H9 (cell line): ENCODE data around the gene SNW1. TPM values are rescaled to one million over a fixed set of nuclear protein-coding genes. Genes with fewer than 3 reads are reported as not detected.

Source experiments
- DNase-seq: peaks from one replicate; pipeline ENCODE4 v3.0.0-alpha.2; 2017
- H2AFZ ChIP-seq: one replicate; pipeline ENCODE4 v1.6.1; 2013; ENCODE audit warnings: mild to moderate bottlenecking, low read length, control low read depth, moderate library complexity
- H2AK5ac ChIP-seq: 2 replicates; pipeline ENCODE4 v1.6.1; 2013; ENCODE audit warnings: low read length, control low read depth, mixed read lengths; ENCODE audit not compliant: insufficient read length
- H2BK120ac ChIP-seq: one replicate; pipeline ENCODE4 v1.6.1; 2013; ENCODE audit warnings: low read depth, mild to moderate bottlenecking, low read length, control low read depth, inconsistent platforms; ENCODE audit not compliant: poor library complexity, severe bottlenecking
- H2BK12ac ChIP-seq: 2 replicates; pipeline ENCODE4 v1.6.1; 2013; ENCODE audit warnings: low read length, control low read depth, mixed read lengths, low read depth; ENCODE audit not compliant: insufficient read length
- H2BK15ac ChIP-seq: 2 replicates; pipeline ENCODE4 v1.6.1; 2013; ENCODE audit warnings: low read depth, low read length, control low read depth
- H2BK20ac ChIP-seq: one replicate; pipeline ENCODE4 v1.6.1; 2013; ENCODE audit warnings: low read depth, mild to moderate bottlenecking, low read length, control low read depth, inconsistent platforms; ENCODE audit not compliant: poor library complexity, severe bottlenecking
- H2BK5ac ChIP-seq: 2 replicates; pipeline ENCODE4 v1.6.1; 2013; ENCODE audit warnings: low read length, control low read depth, mixed read lengths; ENCODE audit not compliant: insufficient read length
- H3K14ac ChIP-seq: 2 replicates; pipeline ENCODE4 v1.6.1; 2013; ENCODE audit warnings: low read length, control low read depth; ENCODE audit not compliant: insufficient read depth
- H3K18ac ChIP-seq: 2 replicates; pipeline ENCODE4 v1.6.1; 2013; ENCODE audit warnings: low read depth, mild to moderate bottlenecking, mixed read lengths, low read length, control low read depth; ENCODE audit not compliant: insufficient read length
- H3K23ac ChIP-seq: 2 replicates; pipeline ENCODE4 v1.6.1; 2013; ENCODE audit warnings: low read length, control low read depth, mixed read lengths, low read depth; ENCODE audit not compliant: insufficient read length
- H3K23me2 ChIP-seq: 2 replicates; pipeline ENCODE4 v1.6.1; 2013; ENCODE audit warnings: low read depth, mild to moderate bottlenecking, mixed read lengths, low read length, control low read depth; ENCODE audit not compliant: insufficient read length, poor library complexity, severe bottlenecking
- H3K27ac ChIP-seq: 2 replicates; pipeline ENCODE4 v1.5.1; 2013; ENCODE audit warnings: low read length, control low read depth, mixed read lengths, low read depth; ENCODE audit not compliant: insufficient read length
- H3K27me3 ChIP-seq: 2 replicates; pipeline ENCODE4 v1.6.1; 2013; ENCODE audit warnings: low read length, control low read depth, inconsistent platforms; ENCODE audit not compliant: insufficient read depth
- H3K4ac ChIP-seq: 2 replicates; pipeline ENCODE4 v1.6.1; 2013; ENCODE audit warnings: low read depth, mild to moderate bottlenecking, control low read depth, inconsistent platforms, low read length, moderate library complexity
- H3K4me1 ChIP-seq: 2 replicates; pipeline ENCODE4 v1.6.1; 2013; ENCODE audit warnings: low read length, control low read depth, inconsistent platforms; ENCODE audit not compliant: insufficient read depth
- H3K4me2 ChIP-seq: 2 replicates; pipeline ENCODE4 v1.6.1; 2013; ENCODE audit warnings: low read length, control low read depth, mixed read lengths; ENCODE audit not compliant: insufficient read length, insufficient read depth
- H3K56ac ChIP-seq: 2 replicates; pipeline ENCODE4 v1.6.1; 2013; ENCODE audit warnings: low read depth, mild to moderate bottlenecking, mixed read lengths, low read length, control low read depth; ENCODE audit not compliant: insufficient read length
- H3K79me1 ChIP-seq: 2 replicates; pipeline ENCODE4 v1.6.1; 2013; ENCODE audit warnings: low read depth, mild to moderate bottlenecking, moderate library complexity, low read length, control low read depth, inconsistent platforms; ENCODE audit not compliant: insufficient read depth, poor library complexity, severe bottlenecking
- H3K79me2 ChIP-seq: 2 replicates; pipeline ENCODE4 v1.6.1; 2013; ENCODE audit warnings: low read length, control low read depth, inconsistent platforms; ENCODE audit not compliant: insufficient read depth
- H3K9ac ChIP-seq: 2 replicates; pipeline ENCODE4 v1.6.1; 2013; ENCODE audit warnings: low read length, control low read depth, mixed read lengths; ENCODE audit not compliant: insufficient read length; ENCODE audit errors: extremely low read depth
- H3K9me3 ChIP-seq: one replicate; pipeline ENCODE4 v1.6.1; 2013; ENCODE audit warnings: low read depth, low read length, inconsistent platforms; ENCODE audit not compliant: control insufficient read depth
- H3T11ph ChIP-seq: one replicate; pipeline ENCODE4 v1.6.1; 2013; ENCODE audit warnings: mild to moderate bottlenecking, low read length, control low read depth, inconsistent platforms
- H4K20me1 ChIP-seq: one replicate; pipeline ENCODE4 v1.6.1; 2013; ENCODE audit not compliant: control insufficient read depth, insufficient read length, insufficient read depth
- H4K5ac ChIP-seq: 2 replicates; pipeline ENCODE4 v1.6.1; 2013; ENCODE audit warnings: low read depth, mild to moderate bottlenecking, mixed read lengths, low read length, control low read depth; ENCODE audit not compliant: insufficient read length
- H4K8ac ChIP-seq: replicated peaks from 2 replicates; pipeline ENCODE4 v1.6.1; 2013; ENCODE audit warnings: low read length, control low read depth, mixed read lengths, low read depth; ENCODE audit not compliant: insufficient read length
- H4K91ac ChIP-seq: 2 replicates; pipeline ENCODE4 v1.6.1; 2013; ENCODE audit warnings: low read depth, mild to moderate bottlenecking, moderate library complexity, mixed read lengths, low read length, control low read depth; ENCODE audit not compliant: insufficient read length
- H3K27ac Mint-ChIP-seq, 3 experiments: 2 replicates in 2 of 3; 3 replicates in 1 of 3; pipeline ENCODE4 v1.8.0; 2020 to 2021; ENCODE audit warnings: mixed read lengths in 3 of 3, mild to moderate bottlenecking in 1 of 3, moderate library complexity in 1 of 3
- H3K27me3 Mint-ChIP-seq: 2 replicates; pipeline ENCODE4 v1.8.0; 2021; ENCODE audit warnings: low read depth, mild to moderate bottlenecking, moderate library complexity, mixed read lengths
- H3K36me3 Mint-ChIP-seq, 3 experiments: 2 replicates in 2 of 3; 3 replicates in 1 of 3; pipeline ENCODE4 v1.8.0; 2020 to 2021; ENCODE audit warnings: low read depth in 3 of 3, mixed read lengths in 3 of 3; ENCODE audit not compliant: insufficient read depth in 1 of 3
- H3K4me1 Mint-ChIP-seq, 2 experiments: 2 replicates each; pipeline ENCODE4 v1.8.0; 2020; ENCODE audit warnings: mixed read lengths in 2 of 2
- H3K4me3 Mint-ChIP-seq, 2 experiments: 2 replicates in 1 of 2; 3 replicates in 1 of 2; pipeline ENCODE4 v1.8.0; 2020 to 2021; ENCODE audit warnings: mild to moderate bottlenecking in 2 of 2, mixed read lengths in 2 of 2, moderate library complexity in 1 of 2
- H3K9me3 Mint-ChIP-seq, 2 experiments: 2 replicates in 1 of 2; 3 replicates in 1 of 2; pipeline ENCODE4 v1.8.0; 2020; ENCODE audit warnings: mild to moderate bottlenecking in 2 of 2, mixed read lengths in 2 of 2, moderate library complexity in 1 of 2
- WGBS: extraction: QIAGEN DNeasy Blood & Tissue Kit; methylation state at CpG from one replicate; pipeline ENCODE4 v1.1.7; 2013; ENCODE audit warnings: missing lambda C conversion rate, low lambda C conversion rate, mixed read lengths; ENCODE audit not compliant: insufficient read length; ENCODE audit errors: extremely low coverage; 5-methylcytosine and 5-hydroxymethylcytosine counted together
- total RNA-seq: library from RNA; stranded (reverse); gene quantifications from 2 replicates; pipeline ENCODE4 v1.2.1, GENCODE V29; 2021
- TF ChIP-seq, protein P1 (sequence below): fragments of 200-600 bp; sonication (generic); conservative IDR thresholded peaks from 3 replicates; pipeline ENCODE4 v1.8.0; 2021; ENCODE audit warnings: antibody characterized with exemption, mild to moderate bottlenecking

Gene SNW1
- total RNA-seq, 1 experiment from 2014 or later, result 103 TPM

DNA sequence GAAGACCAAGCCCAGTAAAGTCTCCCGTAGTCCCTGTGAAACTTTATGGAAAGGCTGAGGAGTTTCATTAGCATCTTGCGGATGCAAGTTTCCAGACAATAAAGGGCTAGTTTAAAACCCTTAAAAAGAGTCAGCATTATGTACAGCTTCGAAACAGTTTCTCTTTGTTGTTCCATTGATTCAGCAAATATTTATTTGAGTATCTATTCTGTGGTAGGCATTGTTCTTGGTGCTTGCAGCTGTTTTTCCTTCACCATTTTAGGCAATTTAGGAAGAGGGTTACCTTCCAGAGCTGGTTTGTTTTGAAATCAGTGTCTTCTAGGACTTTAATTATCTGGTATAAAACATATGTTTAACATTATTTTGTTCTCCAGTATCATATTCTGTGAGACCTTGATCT is 51.5 kb downstream of the SNW1 start:
- no peak overlapping the region for H2AFZ ChIP-seq
- H3K18ac ChIP-seq, result no peak overlapping the region
- peak overlapping the region; percentile 71 for H3K4me2 ChIP-seq
- H2BK5ac ChIP-seq, result no peak overlapping the region
- H4K5ac ChIP-seq, result no peak overlapping the region
- H3K14ac ChIP-seq, result no peak overlapping the region
- H2AK5ac ChIP-seq, result no peak overlapping the region
- no peak overlapping the region for H2BK120ac ChIP-seq
- no peak overlapping the region for H3K56ac ChIP-seq
- WGBS, result no CpG with 5 or more reads among the region's 3 CpGs
- H3K9me3 Mint-ChIP-seq, result no peaks in the 10 kb centered on the region
- TF ChIP-seq, protein P1, sequence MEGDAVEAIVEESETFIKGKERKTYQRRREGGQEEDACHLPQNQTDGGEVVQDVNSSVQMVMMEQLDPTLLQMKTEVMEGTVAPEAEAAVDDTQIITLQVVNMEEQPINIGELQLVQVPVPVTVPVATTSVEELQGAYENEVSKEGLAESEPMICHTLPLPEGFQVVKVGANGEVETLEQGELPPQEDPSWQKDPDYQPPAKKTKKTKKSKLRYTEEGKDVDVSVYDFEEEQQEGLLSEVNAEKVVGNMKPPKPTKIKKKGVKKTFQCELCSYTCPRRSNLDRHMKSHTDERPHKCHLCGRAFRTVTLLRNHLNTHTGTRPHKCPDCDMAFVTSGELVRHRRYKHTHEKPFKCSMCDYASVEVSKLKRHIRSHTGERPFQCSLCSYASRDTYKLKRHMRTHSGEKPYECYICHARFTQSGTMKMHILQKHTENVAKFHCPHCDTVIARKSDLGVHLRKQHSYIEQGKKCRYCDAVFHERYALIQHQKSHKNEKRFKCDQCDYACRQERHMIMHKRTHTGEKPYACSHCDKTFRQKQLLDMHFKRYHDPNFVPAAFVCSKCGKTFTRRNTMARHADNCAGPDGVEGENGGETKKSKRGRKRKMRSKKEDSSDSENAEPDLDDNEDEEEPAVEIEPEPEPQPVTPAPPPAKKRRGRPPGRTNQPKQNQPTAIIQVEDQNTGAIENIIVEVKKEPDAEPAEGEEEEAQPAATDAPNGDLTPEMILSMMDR, result no peak
- H4K20me1 ChIP-seq, result no peaks in the 10 kb centered on the region
- H3K27me3 ChIP-seq, result no peaks in the 10 kb centered on the region
- no peak overlapping the region for H2BK20ac ChIP-seq
- peaks cover 34% of the 10 kb centered on the region; the same call in 1 of the 2 replicates for H3K79me2 ChIP-seq
- peaks cover 7% of the 10 kb centered on the region for H3K79me1 ChIP-seq
- no peaks in the 10 kb centered on the region for H3K9me3 ChIP-seq
- no peak overlapping the region for H4K91ac ChIP-seq
- no peaks in the 10 kb centered on the region for H3K4me1 ChIP-seq
- no peak overlapping the region for H3K4ac ChIP-seq
- H3K4me3 Mint-ChIP-seq, result peak overlapping the region; percentile 84 to 97
- peaks cover 5% of the 10 kb centered on the region for H3K23me2 ChIP-seq
- H3T11ph ChIP-seq, result no peak overlapping the region
- no peaks in the 10 kb centered on the region for H3K27me3 Mint-ChIP-seq
- peak overlapping the region; percentile 90 for H3K9ac ChIP-seq
- H2BK12ac ChIP-seq, result no peak overlapping the region
- H3K27ac Mint-ChIP-seq, result peak overlapping the region in 2 of 3 experiments; percentile 33 to 41; a peak in 4 of 7 replicates
- no peak overlapping the region for H4K8ac ChIP-seq
- H3K27ac ChIP-seq, result no peak overlapping the region
- DNase-seq, result no peak
- H3K23ac ChIP-seq, result no peak overlapping the region
- no peak overlapping the region for H2BK15ac ChIP-seq
- peaks cover 25 to 51% (median 51%) of the 10 kb centered on the region in 3 experiments for H3K36me3 Mint-ChIP-seq
- H3K4me1 Mint-ChIP-seq, result peaks cover 16 to 20% of the 10 kb centered on the region in 2 experiments
